Mesendoderm (in vitro differentiated cells): ENCODE data around the gene MACROH2A1.

Experiments
- DNase-seq: peaks from one replicate; pipeline ENCODE4 v3.0.0; 2013
- H2AK5ac ChIP-seq: 2 replicates; pipeline ENCODE4 v1.6.1; 2013; ENCODE audit warnings: low read length, inconsistent platforms
- H2BK120ac ChIP-seq: 2 replicates; pipeline ENCODE4 v1.6.1; 2013; ENCODE audit warnings: low read depth, mild to moderate bottlenecking, low read length, moderate library complexity, mixed read lengths
- H2BK15ac ChIP-seq: replicated peaks from 2 replicates; pipeline ENCODE4 v1.6.1; 2013; ENCODE audit warnings: low read depth, mild to moderate bottlenecking, moderate library complexity
- H2BK5ac ChIP-seq: 2 replicates; pipeline ENCODE4 v1.6.1; 2013; ENCODE audit warnings: low read length, inconsistent platforms
- H3K18ac ChIP-seq: 2 replicates; pipeline ENCODE4 v1.6.1; 2013; ENCODE audit warnings: mild to moderate bottlenecking, low read length, mixed read lengths
- H3K23ac ChIP-seq: one replicate; pipeline ENCODE4 v1.6.1; 2013; ENCODE audit warnings: low read length
- H3K27ac ChIP-seq: 2 replicates; pipeline ENCODE4 v1.5.1; 2013; ENCODE audit warnings: low read depth, mild to moderate bottlenecking, inconsistent platforms, low read length, moderate library complexity
- H3K27me3 ChIP-seq: 2 replicates; pipeline ENCODE4 v1.6.1; 2013; ENCODE audit warnings: low read length, control low read depth, mild to moderate bottlenecking, inconsistent platforms; ENCODE audit not compliant: insufficient read depth, poor library complexity
- H3K36me3 ChIP-seq: 2 replicates; pipeline ENCODE4 v1.6.1; 2013; ENCODE audit warnings: low read length, inconsistent platforms; ENCODE audit not compliant: control insufficient read depth, insufficient read depth
- H3K4ac ChIP-seq: one replicate; pipeline ENCODE4 v1.6.1; 2013; ENCODE audit warnings: low read depth, mild to moderate bottlenecking, low read length, moderate library complexity
- H3K4me1 ChIP-seq: 2 replicates; pipeline ENCODE4 v1.6.1; 2013; ENCODE audit warnings: low read depth, low read length, inconsistent platforms; ENCODE audit not compliant: control insufficient read depth
- H3K4me2 ChIP-seq: 2 replicates; pipeline ENCODE4 v1.6.1; 2013; ENCODE audit warnings: low read length
- H3K4me3 ChIP-seq: 2 replicates; pipeline ENCODE4 v1.5.1; 2013; ENCODE audit warnings: mild to moderate bottlenecking, low read length
- H3K56ac ChIP-seq: one replicate; pipeline ENCODE4 v1.6.1; 2013; ENCODE audit warnings: low read length
- H3K79me1 ChIP-seq: 2 replicates; pipeline ENCODE4 v1.6.1; 2013; ENCODE audit warnings: low read length, inconsistent platforms
- H3K79me2 ChIP-seq: 2 replicates; pipeline ENCODE4 v1.6.1; 2013; ENCODE audit warnings: mild to moderate bottlenecking, low read length; ENCODE audit not compliant: control insufficient read depth, insufficient read depth
- H3K9ac ChIP-seq: 2 replicates; pipeline ENCODE4 v1.6.1; 2013; ENCODE audit warnings: low read length, inconsistent platforms
- H4K5ac ChIP-seq: one replicate; pipeline ENCODE4 v1.6.1; 2013; ENCODE audit warnings: low read length
- H4K8ac ChIP-seq: one replicate; pipeline ENCODE4 v1.6.1; 2013; ENCODE audit warnings: low read depth, mild to moderate bottlenecking, control low read depth, low read length, moderate library complexity
- WGBS: extraction: QIAGEN DNeasy Blood & Tissue Kit; methylation state at CpG from one replicate; pipeline ENCODE4 v1.1.7; 2013; ENCODE audit warnings: low lambda C conversion rate, missing lambda C conversion rate; ENCODE audit not compliant: insufficient coverage; ENCODE audit errors: extremely low coverage; 5-methylcytosine and 5-hydroxymethylcytosine counted together

MACROH2A1 gene

GRCh38 chr5:135441919-135442318 is 42.9 kb upstream of the MACROH2A1 start:
- Histone ChIP-seq H3K9ac (no peak overlapping the region), H2AK5ac (no peak overlapping the region), H3K4me2 (no peak overlapping the region), H3K4me1 (no peaks in the 10 kb centered on the region), H3K27ac (no peak overlapping the region), H3K56ac (no peak overlapping the region), H4K8ac (no peak overlapping the region), H3K23ac (no peak overlapping the region), H3K4ac (no peak overlapping the region), H2BK120ac (no peak overlapping the region), H3K79me2 (no peaks in the 10 kb centered on the region), H2BK5ac (no peak overlapping the region), H3K4me3 (no peak overlapping the region), H2BK15ac (no peak overlapping the region), H3K36me3 (no peaks in the 10 kb centered on the region), H3K18ac (no peak overlapping the region), H3K79me1 (no peaks in the 10 kb centered on the region), H4K5ac (no peak overlapping the region), H3K27me3 (no peaks in the 10 kb centered on the region)
- no CpG with 5 or more reads among the region's 4 CpGs for WGBS
- no peak for DNase-seq

DNA sequence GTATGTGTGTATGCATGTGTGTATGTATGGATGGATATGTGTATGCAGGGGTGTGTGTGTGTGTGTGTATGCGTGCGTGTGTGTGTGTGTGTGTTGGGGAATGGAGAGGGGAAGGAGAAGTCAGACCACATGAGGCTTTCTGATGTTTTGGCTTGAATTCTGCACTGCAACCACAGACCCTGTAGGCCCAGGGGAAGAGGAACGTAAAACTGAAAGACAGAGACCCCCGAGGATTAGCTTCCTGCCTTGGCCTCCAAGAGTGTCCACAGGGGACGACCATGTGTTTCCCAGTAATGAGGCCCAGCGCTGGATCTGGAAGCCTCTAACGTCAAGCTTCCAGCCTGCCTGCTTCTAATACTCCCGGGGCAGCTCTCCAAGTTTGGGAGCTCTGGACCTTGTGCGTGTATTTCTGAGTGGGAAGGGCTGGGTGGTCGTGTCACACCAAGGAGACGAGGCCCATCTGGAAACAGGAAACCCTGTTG is 42.4 kb upstream of the MACROH2A1 start:
- Histone ChIP-seq H4K5ac (no peak overlapping the region), H3K27ac (no peak overlapping the region), H2AK5ac (no peak overlapping the region), H3K4ac (no peak overlapping the region), H3K4me3 (no peak overlapping the region), H2BK120ac (no peak overlapping the region), H3K27me3 (no peaks in the 10 kb centered on the region), H4K8ac (no peak overlapping the region), H3K4me2 (no peak overlapping the region), H2BK5ac (no peak overlapping the region), H3K23ac (no peak overlapping the region), H3K79me1 (no peaks in the 10 kb centered on the region), H3K56ac (no peak overlapping the region), H3K9ac (no peak overlapping the region), H3K79me2 (no peaks in the 10 kb centered on the region), H3K18ac (no peak overlapping the region), H2BK15ac (no peak overlapping the region), H3K36me3 (no peaks in the 10 kb centered on the region), H3K4me1 (no peaks in the 10 kb centered on the region)
- WGBS: no CpG with 5 or more reads among the region's 11 CpGs
- DNase-seq: no peak

- Histone ChIP-seq H2BK15ac (no peak overlapping the region), H4K5ac (no peak overlapping the region), H3K4me3 (no peak overlapping the region), H2BK120ac (no peak overlapping the region), H3K4me2 (no peak overlapping the region), H3K56ac (no peak overlapping the region), H3K23ac (no peak overlapping the region), H3K27me3 (no peaks in the 10 kb centered on the region), H2BK5ac (no peak overlapping the region), H3K18ac (no peak overlapping the region), H3K36me3 (no peaks in the 10 kb centered on the region), H4K8ac (no peak overlapping the region), H3K9ac (no peak overlapping the region), H3K79me1 (no peaks in the 10 kb centered on the region), H2AK5ac (no peak overlapping the region), H3K4ac (no peak overlapping the region), H3K4me1 (no peaks in the 10 kb centered on the region), H3K27ac (no peak overlapping the region), H3K79me2 (no peaks in the 10 kb centered on the region)
- DNase-seq: no peak
- WGBS: no CpG with 5 or more reads among the region's 6 CpGs
Measured at GRCh38 chr5:135440916-135441315, 41.9 kb upstream of the MACROH2A1 start.

DNA sequence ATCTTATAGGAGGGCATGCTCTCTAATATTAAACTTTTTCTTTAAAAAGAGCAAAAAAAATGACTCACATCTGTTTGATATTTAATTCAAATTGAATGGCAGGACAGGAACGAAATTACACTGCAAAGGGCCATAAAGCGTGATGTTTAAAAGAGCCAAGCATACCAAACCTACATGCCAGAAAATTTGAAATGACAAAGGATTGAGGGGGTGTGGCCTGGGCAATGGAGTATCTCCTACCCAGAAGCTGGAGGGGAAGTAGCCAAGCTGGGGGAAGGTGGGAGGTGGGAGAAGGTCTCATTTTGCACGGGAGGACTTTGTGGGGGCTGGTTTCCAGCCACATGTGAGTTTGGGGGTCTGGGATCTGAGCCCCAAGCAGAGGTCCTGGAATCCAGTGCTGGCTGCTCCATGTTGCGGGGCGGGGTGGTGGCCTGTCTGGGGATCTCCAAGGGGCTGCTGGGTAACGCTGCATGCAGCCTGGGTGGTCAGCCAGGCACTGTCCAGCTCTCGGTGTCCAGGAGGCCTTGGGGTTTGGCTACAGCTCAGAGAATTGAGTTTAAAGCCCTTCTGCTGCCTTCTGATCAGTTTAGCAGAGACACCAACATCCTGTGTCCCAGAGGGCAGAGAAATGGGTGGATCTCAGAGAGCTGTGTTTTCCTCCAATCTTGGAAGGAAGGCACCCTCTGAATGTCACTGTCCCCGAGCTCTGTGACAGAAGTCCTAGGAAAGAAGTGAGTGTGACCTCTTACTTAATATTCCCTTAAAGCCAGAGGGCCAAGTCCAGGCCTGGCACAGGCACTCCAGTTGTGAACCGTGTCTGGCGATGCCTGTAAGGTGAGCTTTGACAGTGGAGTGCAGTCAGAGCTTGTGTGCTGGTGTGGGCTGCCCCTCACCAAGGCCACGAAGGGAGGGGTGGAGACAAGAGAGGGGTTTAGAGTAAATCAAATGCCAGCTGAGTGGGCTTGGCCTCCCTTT is 40.5 kb upstream of the MACROH2A1 start:
- H3K4me3 ChIP-seq: no peak overlapping the region
- no peaks in the 10 kb centered on the region for H3K79me2 ChIP-seq
- no peaks in the 10 kb centered on the region for H3K79me1 ChIP-seq
- H3K23ac ChIP-seq: no peak overlapping the region
- H3K36me3 ChIP-seq: no peaks in the 10 kb centered on the region
- H2BK120ac ChIP-seq: no peak overlapping the region
- H2AK5ac ChIP-seq: no peak overlapping the region
- H3K18ac ChIP-seq: no peak overlapping the region
- H2BK5ac ChIP-seq: no peak overlapping the region
- H3K4ac ChIP-seq: no peak overlapping the region
- no CpG with 5 or more reads among the region's 11 CpGs for WGBS
- H3K4me2 ChIP-seq: no peak overlapping the region
- no peak overlapping the region for H3K56ac ChIP-seq
- no peaks in the 10 kb centered on the region for H3K4me1 ChIP-seq
- no peak for DNase-seq
- no peak overlapping the region for H3K9ac ChIP-seq
- H4K5ac ChIP-seq: no peak overlapping the region
- H2BK15ac ChIP-seq: no peak overlapping the region
- H3K27me3 ChIP-seq: no peaks in the 10 kb centered on the region
- no peak overlapping the region for H4K8ac ChIP-seq
- H3K27ac ChIP-seq: no peak overlapping the region

DNA sequence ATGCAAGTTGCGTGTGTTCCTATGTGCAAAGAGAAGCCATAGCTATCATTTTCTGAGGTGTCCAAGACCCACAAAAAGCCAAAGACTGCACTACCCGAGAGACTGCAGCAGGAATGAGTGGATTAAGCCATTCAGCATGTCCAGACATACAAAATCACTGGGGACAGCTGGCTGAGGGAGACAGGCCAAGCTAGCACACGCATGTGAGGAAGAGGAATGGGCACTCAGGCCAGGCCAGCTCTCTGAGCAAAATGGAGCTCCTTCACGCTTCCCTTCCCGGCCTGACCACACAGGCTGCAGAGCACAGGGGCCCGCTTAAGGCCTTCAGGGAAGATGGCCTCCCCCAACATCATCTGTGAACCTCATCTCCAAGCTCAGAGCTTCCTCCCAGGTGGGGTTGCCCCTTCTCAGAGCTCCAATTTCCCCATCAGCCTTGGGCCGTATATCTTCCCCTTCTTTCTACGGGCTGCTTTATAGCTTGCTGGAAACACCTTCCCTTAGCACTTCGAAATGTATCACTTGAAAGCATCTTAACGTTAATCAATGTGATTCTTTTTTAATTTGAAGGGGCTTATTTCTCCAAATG is 39.7 kb upstream of the MACROH2A1 start:
- H3K9ac ChIP-seq: no peak overlapping the region
- no peak overlapping the region for H3K56ac ChIP-seq
- DNase-seq: no peak
- no peak overlapping the region for H2BK15ac ChIP-seq
- H2AK5ac ChIP-seq: no peak overlapping the region
- no peak overlapping the region for H3K4ac ChIP-seq
- H3K4me3 ChIP-seq: no peak overlapping the region
- H3K27ac ChIP-seq: no peak overlapping the region
- H3K79me2 ChIP-seq: no peaks in the 10 kb centered on the region
- WGBS: no CpG with 5 or more reads among the region's 10 CpGs
- no peak overlapping the region for H3K23ac ChIP-seq
- no peak overlapping the region for H2BK5ac ChIP-seq
- H2BK120ac ChIP-seq: no peak overlapping the region
- H4K5ac ChIP-seq: no peak overlapping the region
- no peak overlapping the region for H3K4me2 ChIP-seq
- H3K79me1 ChIP-seq: no peaks in the 10 kb centered on the region
- no peaks in the 10 kb centered on the region for H3K36me3 ChIP-seq
- no peak overlapping the region for H3K18ac ChIP-seq
- no peaks in the 10 kb centered on the region for H3K27me3 ChIP-seq
- H3K4me1 ChIP-seq: peaks cover 2% of the 10 kb centered on the region
- H4K8ac ChIP-seq: no peak overlapping the region
